ENCODE measurements around the gene TBCK.

GRCh38 chr4:106201373-106201772, 114.6 kb downstream of the TBCK start:
- TF ChIP-seq CTCF (IDR thresholded peaks at IDR 0.05) (peak in 2 of 4 experiments; percentile 11 to 17), POLR2A (IDR thresholded peaks at IDR 0.05) (no peak)

All from uterus (tissue), 2 donors.